GM21423 (cell line): ENCODE results near the gene DENND2A.
"Not testable (repeated sequence)": the region's sequence is repeated elsewhere in the genome, so short reads cannot be mapped to it uniquely, and the experiment has no call there.

Experiments
- ATAC-seq: cut with Tn5 transposase; IDR thresholded peaks from one replicate; pipeline ENCODE4 v1.9.1; 2021; ENCODE audit warnings: mild to moderate bottlenecking, moderate library complexity; ENCODE audit not compliant: unreplicated experiment

DENND2A gene

DNA sequence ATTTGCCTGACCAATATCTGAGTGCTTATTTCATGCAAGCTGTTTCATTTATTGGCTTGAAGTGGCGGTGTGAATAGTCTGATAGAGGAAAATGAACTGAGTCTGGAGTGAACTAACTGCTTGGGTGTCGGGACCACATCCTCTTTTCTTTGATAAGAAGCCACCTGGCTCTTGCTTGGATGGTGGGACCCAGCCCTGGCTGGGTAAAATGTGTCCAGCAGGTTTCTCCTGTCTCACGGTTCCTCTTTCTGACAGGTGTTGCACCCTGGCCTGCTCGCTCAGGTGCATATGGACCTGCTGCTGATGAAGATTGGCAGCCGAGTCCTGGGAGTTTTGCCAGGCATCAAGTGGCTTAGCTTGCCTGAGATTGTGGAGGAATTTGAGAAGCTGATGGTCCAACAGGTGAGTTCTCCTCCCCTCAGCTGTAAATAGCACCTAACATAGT lies 33.8 kb upstream of the DENND2A start:
- ATAC-seq = peak; percentile 23

- no peak for ATAC-seq
Measured at GRCh38 chr7:140673774-140674155, 33.2 kb upstream of the DENND2A start.

- peak; percentile 38 for ATAC-seq
Measured at GRCh38 chr7:140673063-140673773, 32.6 kb upstream of the DENND2A start.

DNA sequence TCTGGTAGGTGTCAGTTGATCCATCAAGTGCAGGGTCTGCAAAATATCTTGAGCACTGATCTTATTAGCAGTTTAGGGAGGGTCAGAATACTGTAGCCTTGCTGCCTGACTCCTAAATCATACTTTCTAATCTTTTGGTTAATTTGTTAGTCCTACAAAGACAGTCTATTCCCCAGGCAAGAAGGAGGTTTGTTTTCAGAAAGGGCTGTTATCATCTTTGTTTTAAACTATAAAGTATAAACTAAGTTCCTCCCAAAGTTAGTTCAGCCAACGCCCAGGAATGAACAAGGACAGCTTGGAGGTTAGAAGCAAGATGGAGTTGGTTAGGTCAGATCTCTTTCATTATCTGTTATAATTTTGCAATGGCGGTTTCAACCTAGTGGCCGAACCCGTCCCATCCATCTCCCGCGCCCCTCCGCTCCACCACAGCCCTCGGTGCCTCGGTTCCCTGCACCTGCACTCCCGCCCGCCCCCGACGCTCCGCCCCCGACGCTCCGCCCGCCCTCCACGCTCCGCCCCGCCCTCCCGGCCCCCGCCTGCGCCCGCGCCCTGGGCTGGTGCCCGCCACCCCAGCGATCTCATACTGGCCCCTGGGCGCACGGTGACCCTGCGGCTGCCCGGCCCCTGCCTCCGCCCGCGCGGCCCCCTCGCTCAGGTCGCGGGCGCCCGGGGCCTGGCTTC lies 31.9 kb upstream of the DENND2A start, which contains the start of gene ADCK2:
TSS of gene ADCK2 (plus strand) at position 564 of the 681 bp plus-strand sequence. CDS start 386 bp downstream, outside the sequence.
- ATAC-seq = peak; percentile 52

DNA sequence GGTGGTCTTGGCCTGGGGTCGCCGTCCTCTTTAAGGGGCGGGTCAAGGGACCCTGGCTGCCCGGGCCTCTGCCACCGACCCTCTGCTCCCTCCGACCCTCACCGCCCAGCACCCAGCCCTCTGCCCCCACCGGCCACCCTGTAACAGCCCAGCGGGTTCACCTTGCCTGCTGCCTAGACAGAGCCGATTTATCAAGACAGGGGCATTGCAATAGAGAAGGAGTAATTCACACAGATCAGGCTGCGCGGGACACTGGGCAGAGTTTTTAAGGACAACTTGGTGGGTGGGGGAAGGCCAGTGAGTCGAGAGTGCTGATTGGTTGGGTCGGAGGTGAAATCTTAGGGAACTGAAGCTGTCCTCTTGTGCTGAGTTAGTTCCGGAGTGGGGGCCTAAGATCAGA lies 31.4 kb upstream of the DENND2A start:
- ATAC-seq = no peak

- no peak for ATAC-seq
Measured at GRCh38 chr7:140670343-140670935, 29.8 kb upstream of the DENND2A start.

- not testable (repeated sequence) for ATAC-seq
Measured at GRCh38 chr7:140669862-140670261, 29.2 kb upstream of the DENND2A start.

- no peak for ATAC-seq
Measured at GRCh38 chr7:140669352-140669751, 28.7 kb upstream of the DENND2A start.

DNA sequence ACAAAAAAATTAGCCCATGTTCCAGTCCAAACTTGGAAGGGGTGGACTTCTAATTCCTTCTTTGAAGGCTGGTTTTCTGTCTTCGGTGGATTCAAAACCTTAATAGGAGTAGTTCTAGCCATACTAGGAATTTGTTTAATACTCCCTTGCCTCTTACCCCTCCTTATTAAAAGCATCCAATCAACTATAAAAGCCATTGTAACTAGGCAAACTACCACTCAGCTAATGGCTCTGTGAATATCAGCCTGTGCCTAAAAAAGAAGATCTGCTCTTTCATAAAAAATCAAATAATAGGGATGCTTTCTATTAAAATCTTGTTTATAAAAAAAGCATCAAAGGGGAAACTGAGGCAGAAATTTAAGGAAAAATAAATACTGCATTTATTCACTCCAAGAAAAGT lies 28.0 kb upstream of the DENND2A start:
- no peak for ATAC-seq

DNA sequence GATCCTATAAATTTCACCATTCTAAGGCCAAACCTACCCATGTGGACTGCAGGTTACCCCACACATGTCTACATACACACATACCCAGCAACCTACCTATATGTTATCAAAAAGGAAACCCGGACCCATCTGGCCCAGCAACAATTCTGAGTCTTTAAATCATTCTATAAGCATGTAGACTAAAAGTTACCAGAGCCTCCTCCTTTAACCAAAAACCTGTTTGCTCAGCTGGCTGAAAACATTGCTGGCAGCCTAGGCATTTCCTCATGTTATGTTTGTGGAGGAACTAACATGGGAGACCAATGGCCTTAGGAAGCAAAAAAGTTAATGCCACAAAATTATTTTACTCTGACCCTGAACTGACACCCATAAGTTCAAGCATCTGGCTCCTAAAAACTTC lies 26.9 kb upstream of the DENND2A start:
- ATAC-seq = no peak

- not testable (repeated sequence) for ATAC-seq
Measured at GRCh38 chr7:140662938-140663337, 22.3 kb upstream of the DENND2A start.

DNA sequence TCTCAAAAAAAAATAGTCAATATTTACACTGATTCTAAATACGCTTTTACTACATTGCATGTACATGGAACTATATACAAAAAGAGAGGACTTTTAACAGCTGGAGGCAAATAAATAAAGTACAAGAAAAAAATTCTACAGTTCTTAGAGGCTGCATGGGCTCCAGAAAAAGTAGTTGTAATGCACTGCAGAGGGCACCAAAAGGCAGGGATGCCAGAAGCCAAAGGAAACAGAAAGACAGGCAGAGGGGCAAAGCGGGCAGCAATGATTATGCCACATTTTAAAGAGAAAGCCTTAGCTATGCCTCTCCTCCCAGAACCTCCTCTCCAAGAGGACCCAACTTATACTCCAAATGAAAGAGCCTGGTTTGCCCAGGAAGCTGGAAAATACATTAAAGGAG lies 20.5 kb upstream of the DENND2A start:
- no peak for ATAC-seq

- no peak for ATAC-seq
Measured at GRCh38 chr7:140659856-140660255, 19.2 kb upstream of the DENND2A start.

GRCh38 chr7:140657891-140658290 lies 17.3 kb upstream of the DENND2A start:
- ATAC-seq = no peak

DNA sequence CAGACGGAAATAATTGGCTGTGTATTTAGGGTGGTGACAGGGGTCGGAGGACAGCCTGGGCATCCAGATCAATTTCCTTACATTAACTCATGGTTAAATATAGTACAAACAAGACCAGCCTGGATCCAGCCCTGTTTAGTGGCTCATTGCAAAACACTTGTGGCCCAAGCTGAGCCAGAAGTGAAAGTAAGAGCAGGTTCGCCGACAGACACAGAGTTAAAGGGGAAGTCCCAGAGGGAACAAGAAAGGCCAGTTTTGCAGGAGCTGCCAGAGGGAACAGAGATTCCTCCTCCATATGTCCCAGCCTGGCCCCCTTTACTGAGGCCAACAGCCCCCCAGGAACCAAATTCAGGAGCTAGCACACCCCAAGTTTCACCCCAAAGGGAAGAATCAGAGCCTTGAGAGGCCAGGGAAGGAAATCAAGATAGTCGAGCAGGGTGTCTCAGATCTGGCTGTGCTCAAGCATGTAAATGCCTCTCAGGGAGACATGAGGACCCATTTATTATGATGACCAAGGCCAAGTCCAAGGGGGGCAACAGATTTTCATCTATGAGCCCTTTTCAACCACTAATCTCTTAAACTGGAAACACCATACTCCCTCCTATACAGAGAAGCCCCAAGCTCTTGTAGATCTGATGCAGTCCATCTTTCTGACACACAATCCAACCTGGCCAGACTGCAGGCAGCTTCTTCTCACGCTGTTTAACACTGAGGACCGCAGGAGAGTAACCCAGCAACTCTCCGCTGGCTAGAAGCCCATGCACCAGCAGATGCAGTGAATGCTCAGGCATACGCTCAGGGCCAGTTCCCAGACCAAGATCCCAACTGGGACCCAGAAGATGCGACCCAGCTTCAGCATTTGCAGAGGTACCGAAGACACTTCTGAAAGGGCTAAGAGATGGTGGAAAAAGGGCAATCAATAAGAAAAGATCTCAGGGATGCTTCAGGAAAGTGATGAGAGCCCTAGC lies 16.2 kb upstream of the DENND2A start:
- ATAC-seq = peak; percentile 88

DNA sequence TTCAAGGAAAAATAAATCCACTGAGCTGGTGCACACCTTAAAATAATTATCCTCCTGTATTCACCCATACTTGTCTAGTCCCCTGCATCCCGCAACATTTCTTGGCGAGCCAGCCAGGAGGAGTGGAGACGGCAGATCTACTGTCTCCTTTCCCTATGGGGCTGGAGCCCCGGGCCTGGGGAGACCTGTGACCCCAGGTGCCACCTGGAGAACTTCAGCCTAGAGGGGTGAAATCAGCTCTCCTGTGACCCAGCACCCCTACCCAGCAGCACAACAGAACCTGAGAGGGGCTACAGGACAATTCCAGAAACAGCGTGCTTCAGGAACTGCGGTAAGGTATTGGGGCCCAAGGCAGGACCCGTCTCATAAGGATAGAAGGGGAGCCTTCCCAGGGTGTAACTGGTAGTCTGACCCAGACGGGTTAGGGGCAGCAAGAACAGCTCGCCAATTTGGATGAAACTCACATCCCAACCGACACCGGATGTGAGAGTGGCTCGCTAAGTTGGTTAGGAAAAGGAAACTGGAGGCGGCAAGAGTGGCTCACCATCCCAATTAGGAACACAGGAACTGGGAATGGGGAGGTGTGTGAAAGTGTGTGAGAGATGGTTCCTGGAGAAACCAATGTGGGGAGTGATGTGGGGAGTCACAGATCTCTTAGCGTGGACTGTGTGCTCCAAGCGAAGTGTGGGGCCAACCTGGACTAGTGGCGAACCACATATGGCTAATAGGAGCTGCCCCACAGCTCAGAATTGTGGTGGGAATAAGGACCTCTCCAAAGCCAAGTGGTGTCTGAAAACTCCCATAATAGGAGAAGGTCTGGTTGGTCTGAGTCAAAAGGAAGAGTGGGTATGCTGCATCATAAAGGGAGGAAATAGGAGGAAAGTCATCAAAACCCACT lies 15.1 kb upstream of the DENND2A start:
- no peak for ATAC-seq

- ATAC-seq = no peak
Measured at GRCh38 chr7:140654661-140655060, 14.0 kb upstream of the DENND2A start.

DNA sequence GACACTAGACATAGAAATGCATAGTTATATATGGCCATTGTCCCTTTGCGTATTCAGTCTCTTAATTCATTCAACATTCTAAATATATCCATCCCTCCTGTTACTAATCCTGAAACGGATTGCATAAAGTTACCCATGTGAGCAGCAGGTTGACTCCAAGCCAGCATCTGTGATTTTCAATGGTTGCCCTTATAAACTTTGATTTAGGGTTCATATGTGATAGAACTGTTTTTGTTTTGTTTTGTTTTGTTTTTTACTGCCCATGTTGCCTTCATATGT lies 13.4 kb upstream of the DENND2A start:
- ATAC-seq = no peak

- no peak for ATAC-seq
Measured at GRCh38 chr7:140653319-140654108, 12.9 kb upstream of the DENND2A start.
